OCI-LY3 (cell line): ENCODE results near the gene COPS4.

Experiments used
- EZH2phosphoT487 ChIP-seq: fragments of 200-600 bp; shearing (Covaris generic); IDR thresholded peaks from 2 replicates; pipeline ENCODE4 v1.6.1; 2018; ENCODE audit warnings: antibody characterized with exemption, mixed run types, low read depth
- TF ChIP-seq, protein P1 (sequence below): fragments of 200-600, 300-600 bp; sonication (generic); IDR thresholded peaks from 2 replicates; pipeline ENCODE4 v1.5.1; 2014; ENCODE audit warnings: antibody characterized with exemption, low read length, low read depth

DNA sequence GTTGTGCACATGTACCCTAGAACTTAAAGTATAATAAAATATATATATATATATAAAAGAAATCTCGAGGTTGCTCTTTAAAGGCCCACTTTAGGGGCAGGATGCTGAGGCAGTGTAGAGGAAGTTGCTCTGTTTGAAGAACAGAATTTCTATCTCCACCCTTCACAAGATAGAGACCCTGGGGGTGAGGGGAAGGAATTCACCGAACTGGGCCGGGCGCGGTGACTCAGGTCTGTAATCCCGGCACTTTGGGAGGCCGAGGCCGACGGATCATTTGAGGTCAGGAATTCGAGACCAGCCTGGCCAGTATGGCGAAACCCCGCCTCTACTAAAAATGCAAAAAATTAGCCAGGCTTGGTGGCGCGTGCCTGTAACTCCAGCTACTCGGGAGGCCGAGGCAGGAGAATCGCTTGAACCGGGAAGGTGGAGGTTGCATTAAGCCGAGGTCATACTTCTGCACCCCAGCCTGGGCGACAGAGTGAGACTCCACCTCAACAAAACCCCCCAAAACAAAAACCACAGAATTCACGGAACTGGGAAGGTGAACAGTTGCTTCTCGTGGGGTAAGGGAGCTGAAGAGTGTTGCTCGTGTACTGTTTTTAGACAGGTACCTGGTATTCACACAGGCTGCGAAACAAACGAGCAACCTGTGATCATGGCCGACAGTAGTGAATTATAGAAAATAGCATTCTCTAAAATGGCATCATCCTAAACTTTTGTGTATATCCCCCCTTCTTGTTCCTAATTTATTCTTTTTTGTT, 73.3 kb downstream of the COPS4 start:
- TF ChIP-seq, protein P1, sequence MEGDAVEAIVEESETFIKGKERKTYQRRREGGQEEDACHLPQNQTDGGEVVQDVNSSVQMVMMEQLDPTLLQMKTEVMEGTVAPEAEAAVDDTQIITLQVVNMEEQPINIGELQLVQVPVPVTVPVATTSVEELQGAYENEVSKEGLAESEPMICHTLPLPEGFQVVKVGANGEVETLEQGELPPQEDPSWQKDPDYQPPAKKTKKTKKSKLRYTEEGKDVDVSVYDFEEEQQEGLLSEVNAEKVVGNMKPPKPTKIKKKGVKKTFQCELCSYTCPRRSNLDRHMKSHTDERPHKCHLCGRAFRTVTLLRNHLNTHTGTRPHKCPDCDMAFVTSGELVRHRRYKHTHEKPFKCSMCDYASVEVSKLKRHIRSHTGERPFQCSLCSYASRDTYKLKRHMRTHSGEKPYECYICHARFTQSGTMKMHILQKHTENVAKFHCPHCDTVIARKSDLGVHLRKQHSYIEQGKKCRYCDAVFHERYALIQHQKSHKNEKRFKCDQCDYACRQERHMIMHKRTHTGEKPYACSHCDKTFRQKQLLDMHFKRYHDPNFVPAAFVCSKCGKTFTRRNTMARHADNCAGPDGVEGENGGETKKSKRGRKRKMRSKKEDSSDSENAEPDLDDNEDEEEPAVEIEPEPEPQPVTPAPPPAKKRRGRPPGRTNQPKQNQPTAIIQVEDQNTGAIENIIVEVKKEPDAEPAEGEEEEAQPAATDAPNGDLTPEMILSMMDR, result no peak
- no peak for TF ChIP-seq EZH2phosphoT487
